Measurements from ENCODE around the gene ADGRG7.

The ADGRG7 gene

DNA sequence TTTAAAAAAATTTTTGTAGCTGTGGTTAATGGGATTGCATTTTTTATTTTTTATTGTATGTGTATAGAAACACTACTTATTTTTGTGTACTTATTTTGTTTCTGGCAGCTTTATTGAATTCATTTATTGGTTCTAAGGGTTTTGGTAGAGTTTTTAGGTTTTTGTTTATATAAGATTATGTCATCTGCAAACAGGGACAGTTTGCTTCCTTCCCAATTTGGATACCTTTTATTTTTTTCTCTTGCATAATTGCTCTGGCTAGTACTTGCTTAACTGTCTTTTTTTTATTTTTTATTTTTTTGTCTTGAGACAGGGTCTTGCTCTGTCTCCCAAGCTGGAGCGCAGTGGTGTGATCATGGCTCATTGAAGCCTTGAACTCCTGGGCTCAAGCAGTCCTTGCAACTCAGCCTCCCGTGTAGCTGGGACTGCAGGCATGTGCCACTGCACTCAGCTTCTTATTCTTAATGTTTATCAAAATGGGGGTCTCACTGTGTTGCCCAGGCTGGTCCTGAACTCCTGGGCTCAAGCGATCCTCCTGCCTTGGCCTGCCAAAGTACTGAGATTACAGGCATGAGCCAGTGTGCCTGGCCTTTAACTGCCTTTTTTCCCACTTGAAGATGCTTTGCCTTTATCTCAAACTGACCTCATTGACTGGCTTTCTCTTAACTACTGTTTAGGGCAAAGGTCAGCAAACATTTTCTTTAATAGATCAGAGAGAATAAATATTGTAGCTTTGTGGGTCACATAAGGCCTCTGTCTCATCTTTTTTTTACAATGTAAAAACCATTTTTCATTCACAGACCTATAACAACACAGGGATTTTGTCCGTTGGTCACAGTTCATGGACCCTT, 108.5 kb downstream of the ADGRG7 start:
- DNase-seq = no peak

DNA sequence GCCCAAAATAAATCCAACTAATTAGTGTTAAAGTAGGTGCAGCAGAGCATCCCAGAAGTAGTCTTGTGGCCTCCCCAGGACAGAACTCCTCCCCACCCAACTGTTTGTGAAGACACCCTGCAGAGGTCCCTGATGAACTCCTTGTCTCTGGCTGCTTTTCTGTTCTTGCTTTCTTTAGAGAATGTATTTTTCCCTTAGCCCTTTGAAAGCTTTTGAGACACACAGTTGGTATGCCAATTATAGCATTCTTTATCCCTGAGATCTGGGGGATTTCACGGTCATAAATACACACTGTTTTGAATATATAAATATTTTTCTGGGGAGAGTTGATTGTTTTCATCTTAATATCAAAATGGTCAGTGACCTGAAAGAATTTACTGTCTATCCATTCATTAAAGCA, 109.7 kb downstream of the ADGRG7 start:
- in situ Hi-C loops (cut with HindIII; ENCODE audit: low pct_ligation_motif_present, low pct_unique_long_range_greater_than_20kb, low sequenced_read_pairs) = no loop called here
- DNase-seq = no peak

More for the DNA sequence above, 108.5 kb downstream of the ADGRG7 start:
- in situ Hi-C loops (cut with HindIII; ENCODE audit: low pct_ligation_motif_present, low pct_unique_long_range_greater_than_20kb, low sequenced_read_pairs) = no loop called here

DNA sequence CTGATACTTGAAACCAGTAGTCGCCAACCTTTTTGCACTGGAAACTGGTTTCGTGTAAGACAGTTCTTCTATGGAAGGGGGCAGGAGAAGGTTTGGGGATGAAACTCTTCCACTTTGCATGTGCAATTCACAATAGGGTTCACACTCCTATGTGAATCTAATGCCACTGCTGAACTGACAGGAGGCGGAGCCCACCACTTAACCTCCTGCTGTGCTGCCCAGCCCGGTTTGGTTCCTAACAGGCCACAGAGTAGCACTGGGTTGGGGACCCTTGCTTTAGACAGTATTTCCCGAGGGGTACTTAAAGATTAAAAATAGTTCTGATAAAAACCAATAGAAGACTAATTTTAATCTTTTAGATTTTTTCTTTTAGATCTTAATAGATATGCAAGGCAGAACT, 111.0 kb downstream of the ADGRG7 start:
- no peak for DNase-seq
- in situ Hi-C loops (cut with HindIII; ENCODE audit: low pct_ligation_motif_present, low pct_unique_long_range_greater_than_20kb, low sequenced_read_pairs) = no loop called here

DNA sequence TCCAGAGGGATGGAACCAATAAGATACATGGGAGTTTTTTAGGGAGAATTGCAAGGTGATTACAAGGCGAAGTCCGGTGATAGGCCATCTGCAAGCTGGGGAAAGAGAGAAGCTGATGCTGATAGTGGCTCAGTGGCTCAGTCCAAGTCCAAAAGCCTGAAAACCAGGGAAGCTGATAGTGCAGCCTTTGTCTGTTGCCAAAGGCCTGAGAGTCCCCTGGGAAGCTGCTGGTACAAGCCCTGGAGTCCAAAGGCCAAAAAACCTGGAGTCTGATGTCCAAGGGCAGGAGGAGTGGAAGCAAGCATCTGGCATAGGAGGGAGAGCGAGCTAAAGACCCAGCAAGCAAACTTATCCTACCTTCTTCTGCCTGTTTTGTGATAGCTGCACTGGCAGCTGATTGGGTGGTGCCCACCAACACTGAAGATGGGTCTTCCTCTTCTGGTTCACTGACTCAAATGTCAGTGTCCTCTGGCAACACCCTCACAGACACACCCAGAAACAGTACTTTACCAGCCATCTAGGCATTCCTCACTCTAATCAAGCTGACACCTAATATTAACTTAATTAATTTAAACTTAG, 116.6 kb downstream of the ADGRG7 start:
- in situ Hi-C loops (cut with HindIII; ENCODE audit: low pct_ligation_motif_present, low pct_unique_long_range_greater_than_20kb, low sequenced_read_pairs) = no loop called here
- no peak for DNase-seq

DNA sequence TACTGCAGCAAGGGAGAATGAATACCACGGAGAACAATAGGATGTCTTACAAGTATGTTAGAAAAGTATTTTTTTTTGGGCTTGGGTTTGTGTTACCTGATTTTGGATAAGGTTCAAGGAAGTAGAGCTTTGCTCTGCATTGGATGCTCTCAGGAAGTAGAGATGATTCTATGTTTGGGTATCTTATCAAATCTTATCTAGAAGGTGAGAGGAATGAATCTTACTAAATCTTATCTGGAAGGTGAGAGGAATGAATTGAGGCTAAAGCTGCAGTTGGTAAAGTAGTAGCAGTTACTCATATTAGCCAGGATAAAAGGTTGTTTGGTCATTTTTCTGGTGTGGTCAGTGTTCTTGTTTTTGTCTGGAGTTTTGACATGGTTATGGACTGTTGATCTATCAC, 117.3 kb downstream of the ADGRG7 start:
- in situ Hi-C loops (cut with HindIII; ENCODE audit: low pct_ligation_motif_present, low pct_unique_long_range_greater_than_20kb, low sequenced_read_pairs) = no loop called here
- DNase-seq = no peak

DNA sequence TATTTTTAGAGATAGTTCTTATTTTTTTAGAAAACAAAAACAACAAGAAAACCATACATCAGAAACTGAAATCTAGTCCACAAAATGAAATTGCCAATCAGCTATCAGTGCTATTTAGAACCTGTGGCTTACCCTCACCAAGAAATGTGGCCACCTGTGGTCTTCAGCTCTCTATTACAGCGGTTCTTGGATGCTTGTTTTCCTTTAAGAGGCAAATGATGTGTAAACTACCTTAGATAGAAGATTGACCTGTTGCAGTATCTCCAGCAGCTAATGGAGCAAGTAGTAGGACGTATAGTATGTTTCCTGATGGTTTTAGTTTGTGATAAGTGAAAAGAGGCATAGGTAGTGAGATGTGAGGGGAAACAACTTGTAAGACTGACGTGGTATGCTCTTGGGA, 121.1 kb downstream of the ADGRG7 start:
- in situ Hi-C loops (cut with HindIII; ENCODE audit: low pct_ligation_motif_present, low pct_unique_long_range_greater_than_20kb, low sequenced_read_pairs) = no loop called here
- no peak for DNase-seq

DNA sequence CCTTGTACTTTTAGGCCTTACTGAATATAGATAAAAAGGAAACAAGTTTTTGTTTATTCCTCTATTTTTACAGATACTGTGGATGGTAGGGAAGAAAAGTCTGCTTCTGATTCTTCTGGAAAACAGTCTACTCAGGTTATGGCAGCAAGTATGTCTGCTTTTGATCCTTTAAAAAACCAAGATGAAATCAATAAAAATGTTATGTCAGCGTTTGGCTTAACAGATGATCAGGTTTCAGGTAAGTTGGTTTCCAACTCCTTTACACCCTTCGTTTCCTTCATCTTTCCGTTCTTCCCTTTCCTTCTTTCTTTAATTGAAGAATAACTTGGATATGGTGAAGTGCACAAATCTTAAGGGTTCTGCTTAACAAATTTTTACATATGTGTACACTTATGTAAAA, 123.0 kb downstream of the ADGRG7 start:
- no peak for DNase-seq
- in situ Hi-C loops (cut with HindIII; ENCODE audit: low pct_ligation_motif_present, low pct_unique_long_range_greater_than_20kb, low sequenced_read_pairs) = no loop called here

DNA sequence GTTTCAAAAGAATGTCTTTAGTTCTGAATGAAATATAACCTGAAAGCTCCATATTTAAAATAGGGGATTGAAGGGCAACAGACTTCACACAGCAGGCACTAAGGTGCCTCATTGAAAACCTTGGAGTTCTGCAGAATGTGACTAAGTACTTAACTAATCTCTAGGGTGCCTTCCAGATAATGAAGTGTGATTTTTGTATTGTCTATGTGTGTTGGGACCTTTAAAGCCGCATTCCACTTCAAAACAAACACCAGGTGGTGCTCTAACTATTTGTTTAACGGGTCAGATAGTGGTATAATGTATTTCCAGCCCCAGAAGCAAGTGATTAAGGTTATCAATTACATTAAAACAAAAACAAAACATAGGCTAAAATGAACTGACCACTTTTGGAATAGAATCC, 127.9 kb downstream of the ADGRG7 start:
- in situ Hi-C loops (cut with HindIII; ENCODE audit: low pct_ligation_motif_present, low pct_unique_long_range_greater_than_20kb, low sequenced_read_pairs) = no loop called here

DNA sequence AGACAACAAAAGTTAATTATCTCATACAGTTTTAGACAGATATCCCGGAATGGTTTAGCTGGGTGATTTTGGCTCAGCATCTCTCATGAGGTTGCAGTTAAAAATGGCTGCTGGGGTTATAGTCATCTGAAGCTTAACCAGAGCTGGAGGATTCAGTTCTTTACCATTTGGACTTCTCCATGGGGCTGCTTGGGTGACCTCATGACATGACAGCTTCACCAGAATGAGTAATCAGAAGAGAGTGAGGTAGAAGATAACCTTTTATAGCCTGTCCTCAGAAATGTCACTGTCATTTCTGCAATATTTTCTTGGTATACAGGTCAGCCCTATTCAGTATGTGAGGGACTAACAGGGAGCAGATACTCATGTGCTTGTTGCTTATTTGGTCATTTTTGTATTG, 130.8 kb downstream of the ADGRG7 start:
- in situ Hi-C loops (cut with HindIII; ENCODE audit: low pct_ligation_motif_present, low pct_unique_long_range_greater_than_20kb, low sequenced_read_pairs) = no loop called here
- no peak for DNase-seq

More for the DNA sequence above, 127.9 kb downstream of the ADGRG7 start:
- DNase-seq = peak; percentile 28

DNA sequence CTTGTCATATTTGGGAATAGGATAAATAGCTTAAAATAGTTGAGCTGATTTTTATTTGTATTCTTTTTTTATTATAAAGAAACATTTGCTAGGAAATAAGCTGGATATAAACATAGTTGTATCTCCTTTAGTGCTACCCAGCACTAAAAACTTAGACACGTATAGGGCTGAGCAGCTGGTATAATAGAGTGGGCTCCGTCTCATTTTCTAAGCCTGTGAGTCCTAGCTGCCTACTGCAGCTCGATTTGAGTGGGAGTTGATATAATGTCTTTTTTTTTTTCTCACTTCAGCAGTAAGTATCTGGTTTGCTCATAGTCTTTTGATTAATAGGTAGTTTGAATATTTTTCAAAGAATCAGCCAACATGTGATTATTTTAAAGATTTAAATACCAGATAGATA, 134.1 kb downstream of the ADGRG7 start:
- in situ Hi-C loops (cut with HindIII; ENCODE audit: low pct_ligation_motif_present, low pct_unique_long_range_greater_than_20kb, low sequenced_read_pairs) = no loop called here
- no peak for DNase-seq

DNA sequence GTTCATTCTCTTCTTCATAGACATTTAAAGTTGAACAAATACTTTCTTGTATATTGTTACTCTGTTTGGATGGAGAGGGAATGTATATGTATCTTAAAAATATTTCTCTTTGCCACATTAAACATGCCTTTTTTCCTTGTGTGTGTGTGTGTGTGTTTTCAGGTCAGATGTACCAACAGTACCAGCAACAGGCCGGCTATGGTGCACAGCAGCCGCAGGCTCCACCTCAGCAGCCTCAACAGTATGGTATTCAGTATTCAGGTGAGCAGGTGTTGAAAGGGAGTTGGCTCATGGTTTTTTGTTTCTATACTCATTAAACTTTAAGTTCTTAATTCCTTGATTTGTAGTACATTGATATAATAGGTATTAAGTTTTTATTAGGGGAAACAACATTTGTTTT, 135.3 kb downstream of the ADGRG7 start:
- no peak for DNase-seq
- in situ Hi-C loops (cut with HindIII; ENCODE audit: low pct_ligation_motif_present, low pct_unique_long_range_greater_than_20kb, low sequenced_read_pairs) = no loop called here

Measured in ACHN (cell line).